ENCODE measurements around the gene FRMPD4. TPM values are rescaled to one million over a fixed set of nuclear protein-coding genes. Genes with fewer than 3 reads are reported as not detected.

Gene FRMPD4
- total RNA-seq, 1 donor from 2014 or later: 1.7 TPM

- Mint-ChIP-seq H3K27me3 (ENCODE audit: unreplicated experiment) (no peaks in the 10 kb centered on the region), H3K4me1 (ENCODE audit: unreplicated experiment) (no peaks in the 10 kb centered on the region), H3K4me3 (ENCODE audit: unreplicated experiment) (no peak overlapping the region), H3K36me3 (ENCODE audit: unreplicated experiment) (peaks cover 6% of the 10 kb centered on the region), H3K9me3 (ENCODE audit: unreplicated experiment) (peaks cover 23% of the 10 kb centered on the region), H3K27ac (ENCODE audit: unreplicated experiment) (no peak overlapping the region)
- no peak for TF ChIP-seq CTCF (IDR thresholded peaks at IDR 0.05)
- no peak for DNase-seq (ENCODE audit: extremely low spot score, unreplicated experiment)
Measured at GRCh38 chrX:12308420-12308819, 170.1 kb downstream of the FRMPD4 start.

GRCh38 chrX:12309040-12309743 is 170.9 kb downstream of the FRMPD4 start:
- no peak for DNase-seq (ENCODE audit: extremely low spot score, unreplicated experiment)
- Mint-ChIP-seq H3K4me3 (ENCODE audit: unreplicated experiment) (no peak overlapping the region), H3K36me3 (ENCODE audit: unreplicated experiment) (peaks cover 6% of the 10 kb centered on the region), H3K27me3 (ENCODE audit: unreplicated experiment) (no peaks in the 10 kb centered on the region), H3K4me1 (ENCODE audit: unreplicated experiment) (no peaks in the 10 kb centered on the region), H3K9me3 (ENCODE audit: unreplicated experiment) (peaks cover 23% of the 10 kb centered on the region), H3K27ac (ENCODE audit: unreplicated experiment) (no peak overlapping the region)
- no peak for TF ChIP-seq CTCF (IDR thresholded peaks at IDR 0.05)

GRCh38 chrX:12309744-12310076 is 171.4 kb downstream of the FRMPD4 start:
- peaks cover 23% of the 10 kb centered on the region for H3K9me3 Mint-ChIP-seq (ENCODE audit: unreplicated experiment)
- no peaks in the 10 kb centered on the region for H3K4me1 Mint-ChIP-seq (ENCODE audit: unreplicated experiment)
- no peaks in the 10 kb centered on the region for H3K27me3 Mint-ChIP-seq (ENCODE audit: unreplicated experiment)
- no peak for TF ChIP-seq CTCF (IDR thresholded peaks at IDR 0.05)
- no peak overlapping the region for H3K27ac Mint-ChIP-seq (ENCODE audit: unreplicated experiment)
- no peak overlapping the region for H3K4me3 Mint-ChIP-seq (ENCODE audit: unreplicated experiment)
- H3K36me3 Mint-ChIP-seq (ENCODE audit: unreplicated experiment): peaks cover 6% of the 10 kb centered on the region
- no peak for DNase-seq (ENCODE audit: extremely low spot score, unreplicated experiment)

GRCh38 chrX:12314651-12315050 is 176.4 kb downstream of the FRMPD4 start:
- Mint-ChIP-seq H3K4me1 (ENCODE audit: unreplicated experiment) (peaks cover 3% of the 10 kb centered on the region), H3K4me3 (ENCODE audit: unreplicated experiment) (no peak overlapping the region), H3K36me3 (ENCODE audit: unreplicated experiment) (peaks cover 3% of the 10 kb centered on the region), H3K27me3 (ENCODE audit: unreplicated experiment) (no peaks in the 10 kb centered on the region), H3K9me3 (ENCODE audit: unreplicated experiment) (peaks cover 23% of the 10 kb centered on the region), H3K27ac (ENCODE audit: unreplicated experiment) (no peak overlapping the region)
- TF ChIP-seq CTCF (IDR thresholded peaks at IDR 0.05): no peak
- DNase-seq (ENCODE audit: extremely low spot score, unreplicated experiment): no peak

- no peak overlapping the region for H3K27ac Mint-ChIP-seq (ENCODE audit: unreplicated experiment)
- no peak overlapping the region for H3K4me3 Mint-ChIP-seq (ENCODE audit: unreplicated experiment)
- peaks cover 3% of the 10 kb centered on the region for H3K4me1 Mint-ChIP-seq (ENCODE audit: unreplicated experiment)
- H3K36me3 Mint-ChIP-seq (ENCODE audit: unreplicated experiment): peaks cover 3% of the 10 kb centered on the region
- no peak for TF ChIP-seq CTCF (IDR thresholded peaks at IDR 0.05)
- DNase-seq (ENCODE audit: extremely low spot score, unreplicated experiment): no peak
- peaks cover 23% of the 10 kb centered on the region for H3K9me3 Mint-ChIP-seq (ENCODE audit: unreplicated experiment)
- no peaks in the 10 kb centered on the region for H3K27me3 Mint-ChIP-seq (ENCODE audit: unreplicated experiment)
Measured at GRCh38 chrX:12315526-12315925, 177.3 kb downstream of the FRMPD4 start.

All from osteocyte (in vitro differentiated cells).